HG03378 (cell line): ENCODE measurements around the gene WDFY4.

Experiments
- ATAC-seq: cut with Tn5 transposase; IDR thresholded peaks from one replicate; pipeline ENCODE4 v1.9.1; 2021; ENCODE audit warnings: mild to moderate bottlenecking, moderate library complexity; ENCODE audit not compliant: unreplicated experiment

WDFY4 gene

GRCh38 chr10:48965460-48965859, 280.8 kb downstream of the WDFY4 start:
- ATAC-seq, result no peak

GRCh38 chr10:48968036-48968435, 283.4 kb downstream of the WDFY4 start:
- no peak for ATAC-seq

GRCh38 chr10:48970046-48970445, 285.4 kb downstream of the WDFY4 start:
- no peak for ATAC-seq

GRCh38 chr10:48970654-48971053, 286.0 kb downstream of the WDFY4 start:
- no peak for ATAC-seq

- ATAC-seq, result no peak
Observed at GRCh38 chr10:48973065-48973464, 288.4 kb downstream of the WDFY4 start.

GRCh38 chr10:48974510-48975156, 290.0 kb downstream of the WDFY4 start:
- no peak for ATAC-seq

- ATAC-seq, result no peak
Observed at GRCh38 chr10:48976196-48976595, 291.5 kb downstream of the WDFY4 start.

GRCh38 chr10:48978318-48978717, 293.6 kb downstream of the WDFY4 start:
- no peak for ATAC-seq

GRCh38 chr10:48981310-48981907, 296.7 kb downstream of the WDFY4 start:
- ATAC-seq, result no peak

- no peak for ATAC-seq
Observed at GRCh38 chr10:48982584-48982983, 297.9 kb downstream of the WDFY4 start.

GRCh38 chr10:48983648-48984351, 299.1 kb downstream of the WDFY4 start:
- ATAC-seq, result no peak

GRCh38 chr10:48985621-48986158, 301.0 kb downstream of the WDFY4 start:
- ATAC-seq, result no peak

- no peak for ATAC-seq
Observed at GRCh38 chr10:48990226-48990625, 305.6 kb downstream of the WDFY4 start.

- no peak for ATAC-seq
Observed at GRCh38 chr10:48993627-48994026, 309.0 kb downstream of the WDFY4 start.

GRCh38 chr10:48996329-48996728, 311.7 kb downstream of the WDFY4 start:
- ATAC-seq, result no peak

GRCh38 chr10:48999346-48999745, 314.7 kb downstream of the WDFY4 start:
- ATAC-seq, result no peak

- ATAC-seq, result no peak
Observed at GRCh38 chr10:49000437-49001398, 316.0 kb downstream of the WDFY4 start.

GRCh38 chr10:49001402-49001801, 316.7 kb downstream of the WDFY4 start:
- no peak for ATAC-seq

- no peak for ATAC-seq
Observed at GRCh38 chr10:49001870-49002672, 317.4 kb downstream of the WDFY4 start.

GRCh38 chr10:49005270-49005669, 320.6 kb downstream of the WDFY4 start:
- no peak for ATAC-seq
